GM12878 (cell line): ENCODE measurements around the gene CDKL5. TPM values are rescaled to one million over a fixed set of nuclear protein-coding genes. Genes with fewer than 3 reads are reported as not detected.

ENCODE experiments used
- EZH2 ChIP-seq: IDR thresholded peaks from 2 replicates; pipeline ENCODE4 v1.6.1; 2012; ENCODE audit warnings: low read depth, mild to moderate bottlenecking, control low read depth, inconsistent platforms, low read length, borderline replicate concordance; ENCODE audit not compliant: control insufficient read depth
- POLR2A ChIP-seq: IDR thresholded peaks from 2 replicates; pipeline ENCODE4 v1.6.1; 2011; ENCODE audit warnings: low read depth, mild to moderate bottlenecking, low read length
- RFX5 ChIP-seq: IDR thresholded peaks from 2 replicates; pipeline ENCODE4 v1.6.1; 2011; ENCODE audit warnings: low read depth, low read length, improper control_type of control experiment
- polyA plus RNA-seq, 11 experiments: library from polyadenylated mRNA; depleted of rRNA in 4 of 11; unstranded in 6 of 11; stranded (reverse) in 5 of 11; fragments of >200 nt; fragmentation: Nextera tagmentation in 4 of 11; fragmentation: Illumina TruSeq in 1 of 11; extraction: Ambion mirVana in 4 of 11; extraction: Trizol in 1 of 11; gene quantifications; 1 replicate in 1 of 11; 2 replicates in 10 of 11; pipeline versions ENCODE4 v1.2.1 to v1.2.3, GENCODE V29; 2011 to 2016; ENCODE audit warnings: inconsistent platforms in 2 of 11, missing spikeins in 2 of 11, low read depth in 1 of 11
- total RNA-seq, 4 experiments: library from RNA; depleted of rRNA in 3 of 4; stranded (reverse); fragments of >200 nt in 3 of 4; fragmentation: Illumina TruSeq in 1 of 4; extraction: Trizol in 1 of 4; gene quantifications; 2 replicates each; pipeline versions ENCODE4 v1.2.1 to v1.2.3, GENCODE V29; 2013 to 2021
- TF ChIP-seq, protein P1 (sequence below): IDR thresholded peaks from 2 replicates; pipeline ENCODE4 v1.6.1; 2012; ENCODE audit warnings: low read depth, low read length, improper control_type of control experiment
- TF ChIP-seq, protein P2 (sequence below): fragments of 450-650 bp; formaldehyde crosslinking; IDR thresholded peaks from 2 replicates; pipeline ENCODE4 v1.4.0; 2020; ENCODE audit warnings: mild to moderate bottlenecking, moderate library complexity

CDKL5 gene
- total and polyA plus RNA-seq, 10 of the 15 experiments (the other 5 are each of a cell fraction or from before 2014, with no cell fraction given), result 1.4 to 14.5 (median 6.3) TPM

DNA sequence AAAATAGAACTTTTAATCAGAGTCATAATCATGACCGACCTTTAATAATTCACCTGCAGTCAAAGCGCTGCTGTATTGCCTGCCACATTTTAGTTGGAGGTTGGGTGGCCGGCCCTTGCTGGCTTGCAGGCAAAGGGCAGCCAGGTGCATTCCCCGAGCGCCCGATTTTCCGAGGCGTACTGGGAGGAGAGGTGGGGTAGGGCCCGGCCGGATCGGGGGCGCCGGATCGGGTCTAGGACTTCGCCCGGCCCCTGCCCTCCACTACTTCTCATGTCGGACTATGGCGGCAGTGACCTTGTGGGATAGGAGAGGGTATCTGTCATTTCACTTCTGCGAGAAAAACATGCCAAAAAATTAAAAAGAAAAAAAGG, 249.0 kb downstream of the CDKL5 start (continued):
- no peak for TF ChIP-seq POLR2A
- TF ChIP-seq RFX5, result no peak
- no peak for TF ChIP-seq EZH2
- TF ChIP-seq, protein P1, sequence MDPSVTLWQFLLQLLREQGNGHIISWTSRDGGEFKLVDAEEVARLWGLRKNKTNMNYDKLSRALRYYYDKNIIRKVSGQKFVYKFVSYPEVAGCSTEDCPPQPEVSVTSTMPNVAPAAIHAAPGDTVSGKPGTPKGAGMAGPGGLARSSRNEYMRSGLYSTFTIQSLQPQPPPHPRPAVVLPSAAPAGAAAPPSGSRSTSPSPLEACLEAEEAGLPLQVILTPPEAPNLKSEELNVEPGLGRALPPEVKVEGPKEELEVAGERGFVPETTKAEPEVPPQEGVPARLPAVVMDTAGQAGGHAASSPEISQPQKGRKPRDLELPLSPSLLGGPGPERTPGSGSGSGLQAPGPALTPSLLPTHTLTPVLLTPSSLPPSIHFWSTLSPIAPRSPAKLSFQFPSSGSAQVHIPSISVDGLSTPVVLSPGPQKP, result no peak
- TF ChIP-seq, protein P2, sequence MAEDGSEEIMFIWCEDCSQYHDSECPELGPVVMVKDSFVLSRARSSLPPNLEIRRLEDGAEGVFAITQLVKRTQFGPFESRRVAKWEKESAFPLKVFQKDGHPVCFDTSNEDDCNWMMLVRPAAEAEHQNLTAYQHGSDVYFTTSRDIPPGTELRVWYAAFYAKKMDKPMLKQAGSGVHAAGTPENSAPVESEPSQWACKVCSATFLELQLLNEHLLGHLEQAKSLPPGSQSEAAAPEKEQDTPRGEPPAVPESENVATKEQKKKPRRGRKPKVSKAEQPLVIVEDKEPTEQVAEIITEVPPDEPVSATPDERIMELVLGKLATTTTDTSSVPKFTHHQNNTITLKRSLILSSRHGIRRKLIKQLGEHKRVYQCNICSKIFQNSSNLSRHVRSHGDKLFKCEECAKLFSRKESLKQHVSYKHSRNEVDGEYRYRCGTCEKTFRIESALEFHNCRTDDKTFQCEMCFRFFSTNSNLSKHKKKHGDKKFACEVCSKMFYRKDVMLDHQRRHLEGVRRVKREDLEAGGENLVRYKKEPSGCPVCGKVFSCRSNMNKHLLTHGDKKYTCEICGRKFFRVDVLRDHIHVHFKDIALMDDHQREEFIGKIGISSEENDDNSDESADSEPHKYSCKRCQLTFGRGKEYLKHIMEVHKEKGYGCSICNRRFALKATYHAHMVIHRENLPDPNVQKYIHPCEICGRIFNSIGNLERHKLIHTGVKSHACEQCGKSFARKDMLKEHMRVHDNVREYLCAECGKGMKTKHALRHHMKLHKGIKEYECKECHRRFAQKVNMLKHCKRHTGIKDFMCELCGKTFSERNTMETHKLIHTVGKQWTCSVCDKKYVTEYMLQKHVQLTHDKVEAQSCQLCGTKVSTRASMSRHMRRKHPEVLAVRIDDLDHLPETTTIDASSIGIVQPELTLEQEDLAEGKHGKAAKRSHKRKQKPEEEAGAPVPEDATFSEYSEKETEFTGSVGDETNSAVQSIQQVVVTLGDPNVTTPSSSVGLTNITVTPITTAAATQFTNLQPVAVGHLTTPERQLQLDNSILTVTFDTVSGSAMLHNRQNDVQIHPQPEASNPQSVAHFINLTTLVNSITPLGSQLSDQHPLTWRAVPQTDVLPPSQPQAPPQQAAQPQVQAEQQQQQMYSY (CRISPR knock-in tag), result no peak
